GM19351 (cell line): ENCODE measurements around the gene LMTK2.

Experiments used
- ATAC-seq: cut with Tn5 transposase; IDR thresholded peaks from one replicate; pipeline ENCODE4 v1.9.1; 2021; ENCODE audit warnings: mild to moderate bottlenecking, moderate library complexity; ENCODE audit not compliant: unreplicated experiment

The LMTK2 gene

DNA sequence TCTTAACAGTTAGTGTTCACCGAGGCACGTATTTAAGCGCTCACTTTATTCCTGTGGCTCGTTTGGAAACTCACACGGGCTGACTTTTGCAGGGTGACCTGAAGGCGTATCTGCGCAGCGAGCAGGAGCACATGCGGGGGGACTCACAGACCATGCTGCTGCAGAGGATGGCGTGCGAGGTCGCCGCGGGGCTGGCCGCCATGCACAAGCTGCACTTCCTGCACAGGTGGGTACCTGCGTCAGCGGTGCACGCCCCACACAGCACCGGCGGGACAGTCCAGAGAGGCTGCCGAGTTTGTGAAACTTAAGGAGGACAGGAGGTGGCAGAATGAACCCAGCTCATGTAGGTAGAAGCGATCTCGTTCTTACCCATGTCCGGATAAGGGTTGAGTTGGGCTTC lies 64.8 kb downstream of the LMTK2 start:
- no peak for ATAC-seq

GRCh38 chr7:98174334-98175259 lies 67.9 kb downstream of the LMTK2 start:
- ATAC-seq, result no peak

- no peak for ATAC-seq
Observed at GRCh38 chr7:98175260-98175940, 68.7 kb downstream of the LMTK2 start.

DNA sequence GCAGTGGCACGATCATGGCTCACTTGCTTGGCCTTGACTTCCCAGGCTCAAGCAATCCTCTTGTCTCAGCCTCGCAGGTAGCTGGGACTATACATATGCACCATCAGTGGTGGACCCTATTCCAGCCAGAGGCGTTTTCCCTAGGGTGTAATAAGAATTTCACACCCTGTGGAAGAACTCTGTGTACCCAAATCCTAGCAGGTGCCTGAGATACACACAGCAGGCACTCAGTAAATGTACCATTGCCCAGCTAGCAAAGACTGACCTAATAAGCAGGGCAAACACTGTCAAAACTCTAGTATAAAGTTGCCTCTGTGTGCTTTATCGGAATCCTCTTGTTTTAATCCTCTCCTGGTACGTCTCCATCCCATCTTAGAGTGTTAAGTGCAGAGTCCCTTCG lies 70.9 kb downstream of the LMTK2 start:
- ATAC-seq, result no peak

DNA sequence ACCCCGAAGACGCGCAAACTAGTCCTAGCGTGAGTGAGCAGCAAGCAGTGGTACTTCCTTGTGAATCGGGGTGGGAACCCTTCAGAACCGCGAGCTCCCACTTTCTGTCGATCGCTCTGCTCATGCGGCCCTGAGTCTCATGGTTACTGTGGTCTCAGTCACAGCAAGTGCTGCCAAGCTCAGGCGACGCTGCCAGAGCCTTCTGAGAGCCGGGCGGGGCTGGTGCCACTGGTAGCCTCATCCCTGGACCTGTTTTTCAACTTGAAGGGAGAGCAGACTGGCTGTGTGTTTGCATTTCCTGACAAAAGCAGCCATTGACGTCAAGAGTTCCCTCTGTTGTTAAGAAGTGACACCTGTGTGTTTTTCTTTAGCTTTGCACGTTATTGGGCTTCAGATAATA lies 71.7 kb downstream of the LMTK2 start:
- ATAC-seq, result no peak

- no peak for ATAC-seq
Observed at GRCh38 chr7:98178762-98179490, 72.3 kb downstream of the LMTK2 start.

DNA sequence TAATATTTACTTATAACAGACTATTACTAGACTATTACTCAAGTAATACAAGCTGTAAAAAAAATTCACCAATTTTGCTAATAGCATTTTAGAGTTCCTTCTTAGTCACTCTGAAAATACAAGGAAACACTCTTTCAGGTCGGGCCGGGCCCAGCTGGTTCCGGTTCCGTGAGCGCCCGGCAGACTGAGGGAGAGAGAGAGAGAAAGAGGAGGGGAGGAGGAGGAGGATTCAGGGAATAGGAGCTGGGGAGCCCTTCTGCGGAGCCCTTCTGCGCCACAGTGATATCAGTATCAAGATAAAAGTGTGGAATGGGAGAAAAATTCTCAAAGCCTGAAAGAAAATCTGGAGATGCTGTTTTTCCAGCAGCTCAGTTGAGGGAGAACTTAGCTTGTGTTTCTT lies 74.1 kb downstream of the LMTK2 start:
- ATAC-seq, result no peak

DNA sequence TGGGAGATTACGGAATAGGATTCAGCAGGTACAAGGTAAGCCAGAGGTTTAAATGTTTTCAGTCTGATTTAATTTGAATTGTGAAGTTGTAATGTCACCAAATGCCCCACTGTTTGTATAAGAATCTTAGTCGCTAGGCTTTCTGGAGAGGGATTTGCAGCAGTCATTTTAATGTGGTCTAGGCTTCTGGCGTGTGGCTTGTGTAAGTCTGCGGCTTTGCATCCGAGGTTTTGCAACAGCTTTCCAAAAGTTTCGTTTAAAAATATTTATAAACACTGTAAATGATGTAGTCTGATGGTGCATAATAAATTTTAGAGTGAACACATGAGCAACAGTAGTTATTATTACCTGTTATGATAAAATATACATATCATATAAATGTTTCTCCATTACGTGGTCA lies 78.4 kb downstream of the LMTK2 start:
- ATAC-seq, result no peak

DNA sequence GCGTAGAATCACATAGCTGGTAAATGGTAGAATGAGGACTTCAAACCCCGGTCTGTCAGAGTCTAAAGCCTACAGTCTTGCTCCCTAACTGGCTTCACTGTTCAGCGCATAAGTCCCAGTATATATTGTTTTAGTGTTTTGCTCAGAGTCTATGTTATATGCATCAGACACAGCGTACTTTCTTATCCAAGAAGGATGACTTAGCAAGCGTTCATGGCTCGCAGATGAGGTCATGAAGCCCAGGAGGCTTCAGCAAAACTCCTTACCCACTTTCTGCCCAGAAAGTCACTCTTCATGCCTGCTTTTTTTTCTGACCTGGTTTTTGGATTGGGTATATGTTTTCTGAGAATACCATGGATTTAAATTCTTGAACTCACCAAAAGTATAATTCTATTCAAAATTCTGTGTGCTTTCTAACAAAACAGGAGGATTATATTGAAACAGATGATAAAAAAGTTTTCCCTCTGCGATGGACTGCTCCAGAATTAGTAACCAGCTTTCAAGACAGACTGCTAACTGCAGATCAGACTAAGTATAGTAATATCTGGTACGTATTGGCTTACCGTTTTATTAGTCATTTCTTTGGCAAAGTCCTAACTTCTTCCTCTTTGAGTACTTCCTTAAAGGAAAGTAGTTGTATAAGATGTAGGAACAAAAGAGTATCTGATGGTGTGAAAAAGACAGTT lies 79.9 kb downstream of the LMTK2 start:
- ATAC-seq, result no peak

- ATAC-seq, result no peak
Observed at GRCh38 chr7:98187138-98187502, 80.5 kb downstream of the LMTK2 start.

- ATAC-seq, result no peak
Observed at GRCh38 chr7:98189559-98189958, 82.9 kb downstream of the LMTK2 start.

DNA sequence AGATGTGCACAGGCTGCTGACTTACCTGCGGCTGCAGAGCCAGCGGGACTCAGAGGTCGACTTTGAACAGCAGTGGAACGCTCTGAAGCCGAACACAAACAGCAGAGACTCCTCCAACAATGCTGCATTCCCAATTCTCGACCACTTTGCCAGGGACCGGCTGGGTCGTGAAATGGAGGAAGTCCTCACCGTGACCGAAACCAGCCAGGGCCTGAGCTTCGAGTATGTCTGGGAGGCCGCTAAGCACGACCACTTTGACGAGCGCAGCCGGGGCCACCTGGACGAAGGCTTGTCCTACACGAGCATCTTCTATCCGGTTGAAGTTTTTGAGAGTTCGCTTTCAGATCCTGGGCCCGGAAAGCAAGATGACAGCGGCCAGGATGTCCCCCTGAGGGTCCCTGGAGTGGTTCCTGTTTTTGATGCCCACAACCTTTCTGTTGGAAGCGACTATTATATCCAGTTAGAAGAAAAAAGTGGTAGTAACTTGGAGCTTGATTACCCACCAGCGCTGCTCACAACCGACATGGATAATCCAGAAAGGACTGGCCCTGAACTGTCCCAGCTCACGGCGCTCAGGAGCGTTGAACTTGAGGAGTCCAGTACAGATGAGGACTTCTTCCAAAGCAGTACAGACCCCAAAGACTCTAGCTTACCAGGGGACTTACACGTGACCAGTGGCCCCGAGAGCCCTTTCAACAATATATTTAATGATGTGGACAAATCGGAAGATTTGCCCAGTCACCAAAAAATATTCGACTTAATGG lies 85.2 kb downstream of the LMTK2 start:
- no peak for ATAC-seq

DNA sequence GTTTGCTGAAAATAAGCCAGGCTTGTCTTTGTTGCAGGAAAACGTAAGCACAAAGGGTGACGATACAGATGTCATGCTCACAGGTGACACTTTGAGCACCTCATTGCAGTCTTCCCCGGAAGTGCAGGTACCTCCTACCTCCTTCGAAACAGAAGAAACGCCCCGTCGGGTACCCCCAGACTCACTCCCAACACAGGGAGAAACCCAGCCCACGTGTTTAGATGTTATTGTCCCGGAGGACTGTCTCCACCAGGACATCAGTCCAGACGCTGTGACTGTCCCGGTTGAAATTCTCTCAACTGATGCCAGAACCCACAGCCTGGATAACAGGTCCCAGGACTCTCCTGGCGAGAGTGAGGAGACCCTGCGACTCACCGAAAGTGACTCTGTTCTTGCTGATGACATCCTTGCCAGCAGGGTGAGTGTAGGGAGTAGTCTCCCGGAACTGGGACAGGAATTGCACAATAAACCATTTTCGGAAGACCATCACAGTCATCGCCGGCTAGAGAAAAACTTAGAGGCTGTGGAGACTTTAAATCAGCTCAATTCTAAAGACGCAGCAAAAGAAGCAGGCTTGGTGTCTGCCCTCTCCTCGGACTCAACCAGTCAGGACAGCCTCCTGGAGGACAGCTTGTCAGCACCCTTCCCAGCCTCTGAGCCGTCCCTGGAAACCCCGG lies 86.3 kb downstream of the LMTK2 start:
- no peak for ATAC-seq

DNA sequence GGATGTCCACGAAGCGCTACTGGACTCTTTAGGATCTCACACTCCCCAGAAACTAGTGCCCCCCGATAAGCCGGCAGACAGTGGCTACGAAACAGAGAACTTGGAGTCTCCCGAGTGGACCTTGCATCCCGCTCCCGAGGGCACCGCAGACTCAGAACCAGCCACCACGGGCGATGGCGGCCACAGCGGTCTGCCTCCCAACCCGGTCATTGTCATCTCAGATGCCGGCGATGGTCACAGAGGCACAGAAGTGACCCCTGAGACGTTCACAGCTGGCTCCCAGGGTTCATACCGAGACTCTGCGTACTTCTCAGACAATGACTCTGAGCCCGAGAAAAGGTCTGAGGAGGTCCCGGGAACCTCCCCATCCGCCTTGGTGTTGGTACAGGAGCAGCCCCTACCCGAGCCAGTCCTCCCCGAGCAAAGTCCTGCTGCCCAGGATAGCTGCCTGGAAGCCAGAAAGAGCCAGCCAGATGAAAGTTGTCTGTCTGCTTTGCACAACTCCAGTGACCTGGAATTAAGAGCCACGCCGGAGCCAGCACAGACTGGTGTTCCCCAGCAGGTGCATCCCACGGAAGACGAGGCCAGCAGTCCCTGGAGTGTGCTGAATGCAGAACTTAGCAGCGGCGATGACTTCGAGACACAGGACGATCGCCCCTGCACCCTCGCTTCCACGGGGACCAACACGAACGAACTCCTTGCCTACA lies 87.0 kb downstream of the LMTK2 start:
- ATAC-seq, result no peak

DNA sequence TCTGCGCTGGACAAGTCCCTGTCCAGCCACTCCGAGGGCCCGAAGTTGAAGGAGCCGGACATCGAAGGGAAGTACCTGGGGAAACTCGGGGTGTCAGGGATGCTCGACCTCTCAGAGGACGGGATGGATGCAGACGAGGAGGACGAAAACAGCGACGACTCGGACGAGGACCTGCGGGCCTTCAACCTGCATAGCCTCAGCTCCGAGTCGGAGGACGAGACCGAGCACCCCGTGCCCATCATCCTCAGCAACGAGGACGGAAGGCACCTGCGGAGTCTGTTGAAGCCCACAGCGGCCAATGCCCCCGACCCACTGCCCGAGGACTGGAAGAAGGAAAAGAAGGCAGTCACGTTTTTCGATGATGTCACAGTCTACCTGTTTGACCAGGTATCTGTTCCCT lies 87.5 kb downstream of the LMTK2 start:
- no peak for ATAC-seq

- ATAC-seq, result no peak
Observed at GRCh38 chr7:98194672-98195457, 88.2 kb downstream of the LMTK2 start.

GRCh38 chr7:98196706-98197605 lies 90.3 kb downstream of the LMTK2 start:
- no peak for ATAC-seq
